ENCODE results near the gene KCNMB2.

- TF ChIP-seq PKNOX1 (IDR thresholded peaks at IDR 0.05) (no peak), CTBP1 (IDR thresholded peaks at IDR 0.05; ENCODE audit: borderline replicate concordance) (no peak)
Observed at GRCh38 chr3:178806651-178807050, 270.4 kb downstream of the KCNMB2 start.

Measured in HEK293T (cell line).